IPS-NIHi7 (cell line): Measurements from ENCODE around the gene LSM4.

ENCODE experiments used
- DNase-seq: peaks from one replicate; pipeline ENCODE4 v3.0.0; 2012; ENCODE audit warnings: mixed read lengths; ENCODE audit errors: extremely low spot score

LSM4 gene

DNA sequence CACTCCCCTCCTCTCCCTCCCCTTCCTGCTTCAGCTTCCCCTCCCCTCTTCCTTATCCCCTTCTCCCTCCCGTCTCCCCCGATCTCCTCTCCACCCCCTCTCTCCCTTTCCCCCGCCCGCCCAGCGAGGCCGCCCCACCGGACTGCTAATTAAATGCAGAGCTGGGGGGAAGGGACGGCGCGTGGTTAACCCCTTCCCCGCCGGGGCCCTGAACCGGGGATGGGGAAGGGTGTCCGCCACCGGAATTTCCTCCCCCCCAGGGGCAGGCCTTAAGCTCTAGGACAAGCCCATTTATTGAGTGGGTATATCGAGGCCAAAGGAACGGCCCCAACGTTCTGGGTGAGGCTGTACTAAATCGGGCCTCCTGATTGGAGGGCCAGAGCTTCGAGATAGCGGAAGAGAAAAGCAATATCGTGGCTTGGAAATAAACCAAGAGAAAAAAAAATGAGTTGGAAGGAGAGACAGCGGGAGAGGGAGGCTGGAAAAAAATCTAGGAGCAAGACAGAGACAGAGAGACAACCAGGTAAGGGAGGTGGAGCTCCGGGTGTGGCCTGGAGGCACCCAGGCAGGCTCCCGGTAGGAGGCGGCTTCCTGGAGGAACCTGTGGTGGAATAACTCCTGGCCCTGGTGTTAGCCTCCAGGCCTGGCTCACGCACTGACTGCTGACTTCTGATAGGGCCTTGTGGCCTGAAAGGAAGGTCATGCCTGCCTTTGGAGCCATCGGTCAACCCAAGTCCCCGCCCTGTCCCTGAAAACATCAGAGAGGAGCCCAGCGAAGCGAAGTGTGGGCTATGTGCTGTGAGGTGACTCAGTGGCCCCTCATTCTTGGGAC lies 29.9 kb downstream of the LSM4 start:
- peak; percentile 91 for DNase-seq

DNA sequence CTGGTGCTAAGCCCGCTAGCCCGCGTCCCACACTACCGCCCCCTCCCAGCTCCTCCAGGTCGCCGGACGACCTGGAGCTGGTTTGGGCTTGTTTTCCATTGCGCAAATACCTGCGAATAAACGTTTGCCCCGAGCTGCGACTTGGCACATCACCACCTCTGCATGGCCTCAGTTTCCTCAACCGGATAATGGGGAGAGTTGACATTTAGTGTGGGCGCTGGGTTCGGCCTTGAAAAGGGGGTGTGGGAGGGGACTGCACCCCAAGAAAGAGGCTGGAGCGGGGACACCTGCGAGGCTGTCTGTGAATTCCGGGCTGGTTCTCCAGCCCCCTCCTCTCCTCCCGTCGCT lies 30.4 kb downstream of the LSM4 start:
- DNase-seq, result no peak

DNA sequence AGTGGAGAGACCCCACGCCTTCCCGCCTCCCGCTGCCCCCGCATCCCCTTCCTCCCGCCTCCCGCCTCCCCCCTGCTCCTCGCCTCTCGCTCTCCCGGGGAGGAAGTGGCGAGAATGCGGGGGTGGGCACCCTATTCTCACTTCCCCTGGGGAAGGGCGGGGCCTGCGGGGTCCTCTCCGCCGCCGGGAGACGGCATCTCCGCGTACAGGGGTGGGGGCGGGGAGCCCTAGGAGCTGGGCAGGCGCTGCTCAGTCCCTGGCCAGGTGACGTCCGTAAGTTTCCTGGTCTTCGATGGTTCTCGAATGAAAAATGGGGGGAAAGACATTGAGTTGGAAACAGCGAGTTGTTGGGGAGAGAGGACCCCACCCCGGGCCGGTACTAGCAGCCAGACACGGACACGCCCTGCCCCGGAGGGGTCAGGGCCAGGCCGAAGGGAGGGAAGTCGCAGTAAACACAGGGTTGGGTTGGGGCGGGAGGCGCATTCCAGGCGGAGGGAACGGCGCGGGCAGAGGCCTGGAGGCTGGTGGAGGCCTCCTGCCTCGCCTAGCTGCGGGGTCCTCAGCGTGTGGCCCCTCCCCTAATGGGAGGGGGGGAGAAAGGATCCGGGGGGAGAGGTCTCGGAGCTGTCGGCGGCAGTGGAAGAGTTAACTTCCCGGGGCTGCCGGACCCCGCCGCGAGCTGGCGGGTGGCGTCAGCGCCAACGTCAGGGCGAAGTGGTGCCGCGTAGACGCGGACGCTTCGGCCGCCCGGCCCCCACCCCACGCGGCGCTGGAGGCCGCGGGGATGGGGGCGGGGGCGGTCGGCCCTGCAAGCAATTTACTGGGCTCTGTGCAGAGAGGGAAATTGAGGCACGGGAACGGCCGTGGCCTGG lies 31.1 kb downstream of the LSM4 start:
- peak; percentile 61 for DNase-seq

DNA sequence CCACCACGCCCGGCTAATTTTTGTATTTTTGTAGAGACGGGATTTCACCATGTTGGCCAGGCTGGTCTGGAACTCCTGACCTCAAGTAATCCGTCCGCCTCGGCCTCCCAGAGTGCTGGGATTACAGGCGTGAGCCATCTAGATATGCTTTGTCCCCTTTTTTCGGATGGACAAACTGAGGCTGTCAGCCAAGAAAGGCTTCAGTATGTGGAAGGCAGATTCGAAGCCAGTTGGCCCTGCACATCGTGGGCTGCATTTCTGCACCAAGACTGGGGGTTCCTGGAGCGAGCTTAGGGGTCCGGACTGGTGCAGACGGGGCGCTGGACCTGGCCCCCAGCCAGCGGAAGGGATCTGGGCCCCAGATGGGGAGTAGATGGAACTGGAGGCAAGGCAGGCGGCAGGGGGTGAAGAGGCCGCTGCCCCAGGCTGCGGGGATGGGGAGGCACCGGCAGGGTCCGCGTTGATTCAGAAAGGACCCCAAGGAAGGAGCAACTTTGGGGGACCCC lies 31.8 kb downstream of the LSM4 start:
- DNase-seq, result no peak

DNA sequence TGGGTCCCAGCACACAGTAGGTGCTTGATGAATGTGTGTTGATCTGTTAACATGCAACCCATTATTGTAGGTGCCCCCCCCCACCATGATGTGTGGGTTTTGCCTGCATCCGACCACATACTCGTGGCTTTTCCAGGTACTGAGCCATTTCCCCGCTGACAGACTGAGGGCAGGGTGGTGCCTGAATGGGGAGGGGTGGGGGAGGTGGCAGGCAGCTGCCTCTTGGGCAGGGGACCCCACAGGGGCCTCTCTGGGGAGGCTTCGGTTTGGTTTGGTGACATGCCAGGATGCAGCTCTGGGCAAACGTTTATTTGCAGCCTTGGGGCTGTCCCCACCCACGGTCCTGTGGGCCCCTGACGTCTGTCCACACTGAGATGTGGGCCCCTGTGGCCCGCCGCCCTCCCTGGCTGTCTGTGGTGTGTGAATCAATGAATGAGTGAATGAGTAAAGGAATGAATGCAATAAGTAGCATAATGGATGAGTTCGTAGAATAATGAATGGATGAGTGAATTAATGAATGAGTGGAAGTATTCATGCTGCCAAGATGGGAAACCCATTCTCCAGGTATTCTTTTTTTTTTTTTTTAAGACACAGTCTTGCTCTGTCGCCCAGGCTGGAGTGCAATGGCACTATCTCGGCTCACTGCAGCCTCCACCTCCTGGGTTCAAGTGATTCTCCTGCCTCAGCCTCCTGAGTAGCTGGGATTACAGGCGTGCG lies 32.4 kb downstream of the LSM4 start:
- DNase-seq, result no peak

DNA sequence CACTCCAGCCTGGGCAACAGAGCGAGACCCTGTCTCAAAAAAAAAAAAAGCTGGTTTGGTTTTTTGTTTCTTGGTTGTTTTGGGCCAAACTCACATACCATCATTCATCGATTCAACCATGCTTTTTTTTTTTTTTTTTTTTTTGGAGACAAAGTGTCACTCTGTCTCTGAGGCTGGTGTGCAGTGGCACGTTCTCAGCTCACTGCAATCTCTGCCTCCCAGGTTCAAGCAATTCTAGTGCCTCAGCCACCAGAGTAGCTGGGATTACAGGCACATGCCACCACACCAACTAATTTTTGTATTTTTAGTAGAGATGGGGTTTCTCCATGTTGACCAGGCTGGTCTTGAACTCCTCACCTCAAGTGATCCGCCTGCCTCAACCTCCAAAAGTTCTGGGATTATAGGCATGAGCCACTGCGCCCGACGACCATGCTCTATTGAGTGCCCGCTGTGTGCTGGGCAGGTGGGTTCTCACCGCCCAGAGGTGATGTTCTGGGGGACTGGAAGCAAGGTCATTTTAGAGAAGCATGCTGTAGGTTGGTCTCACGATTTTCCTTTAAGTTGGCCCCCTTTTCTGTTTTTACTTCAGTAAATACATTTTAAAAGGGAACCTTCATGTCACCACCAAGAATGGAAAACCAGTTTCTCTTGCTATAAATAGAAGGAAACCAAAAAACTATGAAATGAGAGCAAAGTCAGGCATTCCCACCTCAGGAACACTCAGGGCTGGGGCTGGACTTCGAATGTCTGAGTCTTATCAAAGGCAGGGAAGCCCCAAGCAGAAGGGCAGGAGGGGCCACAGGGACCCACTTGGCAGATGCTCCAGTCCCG lies 33.2 kb downstream of the LSM4 start:
- DNase-seq, result no peak

DNA sequence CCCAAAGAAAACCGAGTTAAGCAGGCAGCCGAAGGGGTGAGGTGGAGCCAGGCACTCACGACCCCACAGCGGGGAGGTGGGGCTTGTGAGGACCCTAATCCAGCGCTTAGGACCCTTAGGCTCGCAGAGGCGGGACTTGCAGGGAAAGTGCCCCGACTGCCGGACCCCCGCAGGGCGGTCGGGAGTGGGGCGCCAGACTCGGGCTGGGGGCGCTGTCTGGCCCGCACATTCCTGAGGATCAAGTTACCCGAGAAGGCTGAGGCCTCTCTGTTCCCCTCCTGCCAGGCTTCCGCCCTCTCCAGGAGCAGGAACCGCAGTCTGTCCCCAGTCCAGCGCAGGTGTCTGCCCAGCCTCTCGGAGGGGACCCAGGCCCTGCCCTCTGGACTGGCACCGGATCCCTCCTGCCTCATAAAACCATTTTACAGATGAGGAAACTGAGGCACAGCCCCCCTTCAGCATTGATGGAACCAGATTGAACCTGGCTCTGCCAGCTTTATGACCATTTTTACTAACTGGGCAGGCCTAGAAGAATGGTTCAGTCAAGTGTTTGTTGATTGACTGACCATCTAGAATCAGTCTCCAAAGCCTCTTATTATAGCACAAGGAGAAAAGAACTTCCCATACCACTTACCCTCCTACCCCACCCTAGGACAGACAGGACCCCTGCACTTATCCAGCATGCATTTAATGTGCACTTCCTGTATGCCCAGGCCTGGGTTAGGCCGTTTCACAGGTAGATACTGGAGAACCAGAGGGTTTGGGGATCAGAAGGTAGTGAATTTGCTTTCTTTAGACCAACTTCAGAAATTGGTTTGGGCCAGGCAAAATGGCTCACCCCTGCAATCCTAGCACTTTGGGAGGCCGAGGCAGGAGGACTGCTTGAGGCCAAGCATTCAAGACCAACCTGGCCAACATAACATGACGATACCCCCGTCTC lies 34.8 kb downstream of the LSM4 start:
- peak; percentile 76 for DNase-seq

DNA sequence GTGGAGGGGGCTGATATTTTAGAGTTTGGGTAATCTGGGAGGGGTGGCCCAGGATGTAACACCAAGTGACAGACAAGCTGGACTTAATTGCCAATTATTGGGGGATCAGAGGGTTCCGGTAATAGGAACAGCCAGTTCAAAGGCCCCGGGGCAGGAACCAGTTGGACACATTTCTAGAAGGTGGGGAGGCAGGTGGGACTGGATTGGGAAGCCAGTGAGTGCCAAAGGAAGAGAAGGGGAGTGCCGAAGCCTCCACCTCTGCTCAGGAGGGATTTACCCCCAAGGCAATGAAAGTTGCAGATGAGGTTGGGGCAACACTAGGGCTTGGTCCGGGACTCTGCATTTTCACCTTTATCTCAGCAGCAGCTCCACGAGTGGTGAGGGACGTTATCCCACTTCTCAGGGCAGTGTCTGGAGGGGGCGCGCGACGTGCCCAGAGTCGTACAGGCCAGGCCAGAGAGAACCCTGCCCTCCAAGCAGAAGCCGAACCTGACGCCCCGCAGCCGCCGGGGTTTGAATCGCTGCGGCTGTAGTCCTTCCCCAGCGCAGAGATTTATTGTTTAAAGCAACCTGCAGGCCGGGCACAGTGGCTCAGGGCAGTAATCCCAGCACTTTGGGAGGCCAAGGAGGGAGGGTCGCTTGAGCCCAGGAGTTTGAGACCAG lies 35.8 kb downstream of the LSM4 start:
- no peak for DNase-seq

DNA sequence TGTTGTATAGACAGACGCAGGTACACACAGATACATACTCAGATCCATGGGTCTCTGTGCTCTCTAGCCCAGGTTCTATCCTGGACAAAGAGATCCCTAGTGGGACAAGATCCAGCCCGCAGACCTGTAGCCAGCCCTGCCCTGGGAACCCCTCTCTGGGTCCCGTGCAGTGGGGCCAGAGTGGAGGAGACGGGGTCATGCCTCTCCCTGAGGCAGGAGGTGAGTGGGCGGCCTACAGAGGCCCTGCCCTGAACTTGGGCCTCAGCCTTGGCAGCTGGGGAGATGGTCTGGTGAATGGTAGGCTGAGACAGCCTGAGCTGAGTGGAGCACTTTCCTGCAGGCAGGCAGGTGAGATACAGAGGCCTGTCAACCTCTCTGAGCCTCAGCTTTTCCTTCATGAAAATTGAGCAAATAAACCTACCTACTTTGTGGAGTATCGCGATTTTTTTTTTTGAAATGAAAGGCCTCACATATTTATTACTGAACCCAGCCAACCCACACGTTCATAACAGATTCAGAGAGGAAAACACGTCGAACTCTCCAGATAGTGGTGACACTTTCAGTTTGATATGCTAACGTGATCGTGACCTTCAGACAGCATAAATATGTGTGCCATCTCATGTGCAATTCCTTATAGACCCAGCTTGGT lies 38.0 kb downstream of the LSM4 start:
- no peak for DNase-seq

DNA sequence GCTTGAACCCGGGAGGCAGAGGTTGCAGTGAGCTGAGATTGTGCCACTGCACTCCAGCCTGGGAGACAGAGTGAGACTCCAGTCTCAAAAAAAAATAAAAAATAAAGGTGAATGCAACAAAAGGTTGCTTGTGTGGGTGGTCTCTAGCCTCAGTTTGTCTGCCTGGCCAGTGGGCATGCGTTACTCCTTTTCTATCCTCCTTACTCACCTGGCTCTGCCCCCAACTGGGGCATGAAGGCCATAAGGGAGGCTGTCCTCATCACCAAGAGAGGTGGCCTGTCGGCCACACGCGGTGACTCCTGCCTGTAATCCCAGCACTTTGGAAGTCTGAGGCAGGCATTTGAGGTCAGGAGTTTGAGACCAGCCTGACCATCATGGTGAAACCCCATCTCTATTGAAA lies 39.5 kb downstream of the LSM4 start:
- no peak for DNase-seq

DNA sequence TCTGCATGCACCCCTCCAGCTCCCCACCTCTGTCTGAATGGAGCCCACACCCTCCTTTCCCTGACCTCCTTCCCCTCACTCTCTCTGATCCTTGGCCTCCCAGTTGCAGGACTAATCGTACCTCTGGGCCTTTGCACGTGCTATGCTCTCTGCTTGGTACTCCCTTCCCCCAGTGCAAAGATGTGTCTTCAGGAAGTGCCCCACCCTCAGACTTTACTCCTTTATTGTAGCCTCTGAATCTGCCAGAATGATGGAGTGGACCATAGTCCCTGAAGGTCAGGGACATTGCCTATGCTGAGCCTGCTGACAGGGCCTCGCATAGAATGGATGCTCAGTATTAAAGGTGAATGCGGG lies 40.1 kb downstream of the LSM4 start:
- no peak for DNase-seq

DNA sequence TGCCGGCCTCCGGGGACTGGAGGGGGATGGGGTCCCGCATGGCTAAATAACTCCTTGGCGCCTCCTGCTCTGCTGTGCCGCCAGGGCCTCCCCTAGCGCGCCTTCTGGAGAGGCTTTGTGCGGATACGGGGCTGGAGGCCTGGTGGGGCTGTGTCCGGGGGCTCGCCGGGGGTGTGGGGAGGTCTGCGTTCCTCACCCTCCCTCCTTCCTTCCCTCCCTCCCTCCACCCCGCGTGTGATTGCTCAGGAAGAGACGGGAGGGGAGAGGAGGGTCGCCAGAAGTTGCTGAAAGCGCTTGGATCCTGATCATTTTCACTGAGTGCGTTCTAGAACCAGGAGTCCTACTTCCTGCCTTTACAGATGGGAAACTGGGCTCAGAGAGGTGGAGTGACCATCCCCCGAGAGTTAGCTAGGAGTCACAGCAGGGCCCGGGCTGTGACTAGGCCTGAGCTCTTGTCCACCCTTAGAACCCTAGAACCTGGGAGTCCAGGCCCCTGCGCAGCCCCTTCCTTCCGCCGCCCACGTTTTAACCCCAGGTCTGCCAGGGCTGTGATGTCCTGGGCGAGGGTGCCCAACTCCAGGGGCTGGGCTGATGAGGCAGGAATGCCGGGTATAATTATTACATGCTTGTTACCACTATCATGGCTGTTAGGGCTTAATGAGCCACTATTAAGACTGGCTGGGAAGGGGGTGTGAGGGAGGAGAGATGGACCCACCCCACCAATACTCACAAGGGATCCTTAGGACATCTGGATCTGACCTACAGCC lies 40.7 kb downstream of the LSM4 start:
- no peak for DNase-seq

DNA sequence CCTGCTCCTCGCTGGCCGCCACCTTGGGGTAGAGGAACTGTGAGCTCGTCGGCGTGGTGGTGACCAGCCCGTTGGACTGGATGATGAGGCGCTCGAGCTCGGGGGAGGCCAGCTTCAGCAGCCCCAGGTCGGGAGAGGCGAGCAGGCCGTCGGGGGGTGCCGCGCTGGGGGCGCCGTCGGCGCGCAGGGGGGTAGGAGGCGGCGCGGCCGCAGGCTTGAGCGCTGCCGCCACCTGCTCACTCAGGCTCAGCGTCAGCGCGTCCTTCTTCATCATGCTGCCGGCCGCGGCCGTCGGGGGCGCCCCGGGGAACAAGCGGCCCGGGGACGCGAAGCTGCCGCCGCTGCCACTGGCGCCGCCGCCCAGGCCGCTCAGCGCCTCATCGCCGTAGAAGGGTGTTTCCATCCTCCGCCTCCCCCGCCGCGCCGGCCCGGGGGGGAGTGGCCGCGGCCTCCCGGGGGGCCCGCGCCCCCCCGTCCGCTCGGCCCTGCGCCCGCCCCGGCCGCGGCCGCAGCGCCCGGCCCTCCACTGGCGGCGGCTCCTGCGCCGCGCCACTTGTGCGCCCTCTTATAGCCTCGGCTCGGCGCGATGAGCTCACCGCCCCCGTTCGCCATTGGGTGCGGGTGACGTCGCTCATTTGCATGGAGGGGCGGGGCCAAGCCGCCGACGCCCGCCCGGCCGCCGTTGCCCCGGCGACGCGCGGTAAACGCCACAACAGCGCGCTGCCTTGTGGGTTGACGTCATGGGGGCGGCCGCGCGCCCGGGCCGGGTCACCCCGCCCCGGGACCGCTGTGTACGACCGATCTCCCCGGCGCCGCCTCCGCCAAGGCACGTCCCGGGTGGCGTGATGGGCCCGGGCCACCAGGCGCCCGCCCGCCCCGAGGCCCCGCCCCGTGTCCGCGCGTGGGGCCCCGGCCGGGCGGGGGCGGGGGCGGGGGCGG lies 41.5 kb downstream of the LSM4 start, which contains the start of gene JUND:
Gene JUND, minus strand, starts transcription at position 541 of the 939 bp plus-strand sequence. Its CDS starts 138 bp downstream, at position 403.
- peak; percentile 91 for DNase-seq

DNA sequence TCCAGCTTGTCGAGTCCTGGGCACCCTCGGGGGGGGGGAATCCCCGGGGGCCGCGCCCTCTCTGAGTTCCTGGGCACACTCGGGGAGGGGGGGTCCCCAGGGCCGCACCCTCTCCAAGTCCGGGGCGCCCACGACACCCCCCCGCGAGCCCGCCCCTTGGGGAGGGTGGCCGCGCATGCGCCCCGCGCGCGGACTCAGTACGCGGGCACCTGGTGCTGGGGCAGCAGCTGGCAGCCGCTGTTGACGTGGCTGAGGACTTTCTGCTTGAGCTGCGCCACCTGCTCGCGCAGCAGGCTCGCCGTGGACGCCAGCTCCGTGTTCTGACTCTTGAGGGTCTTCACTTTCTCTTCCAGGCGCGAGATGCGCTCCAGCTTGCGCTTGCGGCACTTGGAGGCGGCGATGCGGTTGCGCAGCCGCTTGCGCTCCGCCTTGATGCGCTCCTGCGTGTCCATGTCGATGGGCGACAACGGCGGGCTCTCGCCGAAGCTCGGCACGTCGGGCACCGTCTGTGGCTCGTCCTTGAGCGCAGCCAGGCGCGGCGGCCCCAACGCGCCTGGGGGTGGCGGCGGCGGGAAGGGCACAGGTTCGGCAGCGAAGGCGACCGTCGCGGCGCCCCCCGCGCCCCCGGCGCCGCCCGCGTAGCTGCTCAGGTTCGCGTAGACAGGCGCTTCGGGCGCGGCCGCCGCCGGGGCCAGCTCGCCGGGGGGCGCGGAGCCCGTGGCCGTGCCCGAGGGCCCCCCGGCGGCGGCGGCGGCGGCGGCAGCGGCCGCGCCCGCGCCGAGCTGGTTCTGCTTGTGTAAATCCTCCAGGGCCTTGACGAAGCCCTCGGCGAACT lies 42.4 kb downstream of the LSM4 start:
- no peak for DNase-seq

DNA sequence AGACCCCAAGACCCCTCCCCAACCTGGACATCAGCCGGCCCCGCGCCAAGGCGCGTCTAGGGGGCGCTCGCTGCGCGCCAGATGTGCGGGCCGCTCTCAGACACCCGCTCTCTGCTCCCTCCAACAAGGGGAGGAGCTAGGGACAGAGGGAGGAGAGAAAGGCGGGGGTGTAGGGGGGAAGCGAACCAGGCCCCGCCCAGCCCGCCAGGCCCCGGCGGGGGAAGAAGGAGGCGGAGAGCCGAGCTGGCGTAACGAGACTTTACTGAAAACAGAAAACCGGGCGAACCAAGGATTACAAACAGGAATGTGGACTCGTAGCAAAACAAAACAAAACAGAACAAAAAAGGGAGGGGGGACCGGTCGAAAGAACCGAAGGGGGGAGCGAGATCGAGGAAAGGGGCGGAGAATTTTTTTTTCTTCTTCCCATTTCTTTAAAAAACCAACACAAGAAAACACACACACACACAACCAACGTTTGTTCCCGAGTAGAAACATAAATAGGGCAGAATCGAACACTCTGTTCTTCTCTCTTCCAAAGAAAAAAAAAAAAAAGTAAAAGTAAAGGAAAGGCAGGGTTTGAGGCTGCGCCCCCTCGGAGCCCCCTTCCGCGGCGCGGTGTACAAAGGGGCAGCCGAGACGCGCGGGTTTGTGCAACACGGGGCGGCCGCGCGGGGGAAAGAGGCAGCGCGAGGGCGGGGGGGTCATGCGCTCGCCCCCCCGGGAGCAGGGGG lies 43.2 kb downstream of the LSM4 start:
- DNase-seq, result peak; percentile 91

DNA sequence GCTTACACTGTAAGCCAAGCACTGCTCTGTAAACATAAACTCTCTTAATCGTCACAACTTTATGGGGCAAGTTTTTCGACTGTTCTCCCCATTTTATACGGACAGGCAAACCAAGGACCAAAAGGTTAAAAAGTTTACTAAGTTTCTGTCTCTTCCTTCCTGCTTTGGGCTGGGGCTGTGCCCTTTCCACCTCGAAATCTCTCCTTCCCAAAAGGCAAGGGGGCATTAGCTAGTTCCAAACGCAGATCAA lies 43.7 kb downstream of the LSM4 start:
- DNase-seq, result no peak
